Calu3 (cell line): ENCODE results near the gene NCAN. TPM values are rescaled to one million over a fixed set of nuclear protein-coding genes. Genes with fewer than 3 reads are reported as not detected.

Experiments used
- BruUV-seq: library from RNA; stranded (reverse); fragments of 400-500 nt; replicated peaks from 2 replicates; lab custom pipeline; 2021; lab: Mats Ljungman, UMichigan
- CTCF ChIA-PET: fragments of 300-600 bp; sonication (Branson Sonifier 250); formaldehyde crosslinking; loops from one replicate; lab custom pipeline; 2022; ENCODE audit warnings: antibody characterized with exemption; lab: Charles Lee
- DNase-seq: peaks from one replicate; pipeline ENCODE4 v3.0.0; 2022
- H3K27ac Mint-ChIP-seq: one replicate; pipeline ENCODE4 v1.8.0; 2022; ENCODE audit warnings: mixed read lengths; ENCODE audit not compliant: unreplicated experiment
- H3K27me3 Mint-ChIP-seq: one replicate; pipeline ENCODE4 v1.8.0; 2022; ENCODE audit warnings: mixed read lengths; ENCODE audit not compliant: unreplicated experiment
- H3K36me3 Mint-ChIP-seq: one replicate; pipeline ENCODE4 v1.8.0; 2022; ENCODE audit warnings: mild to moderate bottlenecking, moderate library complexity, mixed read lengths; ENCODE audit not compliant: insufficient read depth, unreplicated experiment
- H3K4me1 Mint-ChIP-seq: one replicate; pipeline ENCODE4 v1.8.0; 2022; ENCODE audit warnings: mild to moderate bottlenecking, low read depth, mixed read lengths; ENCODE audit not compliant: unreplicated experiment
- H3K4me3 Mint-ChIP-seq: one replicate; pipeline ENCODE4 v1.8.0; 2022; ENCODE audit warnings: mild to moderate bottlenecking, low read depth, moderate library complexity, mixed read lengths; ENCODE audit not compliant: unreplicated experiment
- H3K9me3 Mint-ChIP-seq: one replicate; pipeline ENCODE4 v1.8.0; 2022; ENCODE audit warnings: low read depth, mixed read lengths; ENCODE audit not compliant: unreplicated experiment
- intact Hi-C: fragments of 100-400 bp; cut with micrococcal nuclease; formaldehyde crosslinking; loops from one replicate; pipeline ENCODE4 v1.10.0; 2022; ENCODE audit not compliant: unreplicated experiment
- total RNA-seq: library from RNA; stranded (reverse); gene quantifications from 2 replicates; pipeline ENCODE4 v1.2.3, GENCODE V29; 2022
- TF ChIP-seq, protein P1 (sequence below): fragments of 200-600 bp; IDR thresholded peaks from one replicate; pipeline ENCODE4 v1.8.0; 2022; ENCODE audit warnings: antibody characterized with exemption; ENCODE audit not compliant: unreplicated experiment

The NCAN gene
- total RNA-seq, 1 experiment from 2014 or later, result not detected

GRCh38 chr19:19292607-19293006, 80.8 kb downstream of the NCAN start:
- H3K9me3 Mint-ChIP-seq, result no peaks in the 10 kb centered on the region
- H3K4me1 Mint-ChIP-seq, result no peaks in the 10 kb centered on the region
- BruUV-seq, result no TSS peak
- no peak overlapping the region for H3K4me3 Mint-ChIP-seq
- TF ChIP-seq, protein P1, sequence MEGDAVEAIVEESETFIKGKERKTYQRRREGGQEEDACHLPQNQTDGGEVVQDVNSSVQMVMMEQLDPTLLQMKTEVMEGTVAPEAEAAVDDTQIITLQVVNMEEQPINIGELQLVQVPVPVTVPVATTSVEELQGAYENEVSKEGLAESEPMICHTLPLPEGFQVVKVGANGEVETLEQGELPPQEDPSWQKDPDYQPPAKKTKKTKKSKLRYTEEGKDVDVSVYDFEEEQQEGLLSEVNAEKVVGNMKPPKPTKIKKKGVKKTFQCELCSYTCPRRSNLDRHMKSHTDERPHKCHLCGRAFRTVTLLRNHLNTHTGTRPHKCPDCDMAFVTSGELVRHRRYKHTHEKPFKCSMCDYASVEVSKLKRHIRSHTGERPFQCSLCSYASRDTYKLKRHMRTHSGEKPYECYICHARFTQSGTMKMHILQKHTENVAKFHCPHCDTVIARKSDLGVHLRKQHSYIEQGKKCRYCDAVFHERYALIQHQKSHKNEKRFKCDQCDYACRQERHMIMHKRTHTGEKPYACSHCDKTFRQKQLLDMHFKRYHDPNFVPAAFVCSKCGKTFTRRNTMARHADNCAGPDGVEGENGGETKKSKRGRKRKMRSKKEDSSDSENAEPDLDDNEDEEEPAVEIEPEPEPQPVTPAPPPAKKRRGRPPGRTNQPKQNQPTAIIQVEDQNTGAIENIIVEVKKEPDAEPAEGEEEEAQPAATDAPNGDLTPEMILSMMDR, result no peak
- H3K27me3 Mint-ChIP-seq, result no peaks in the 10 kb centered on the region
- peaks cover 18% of the 10 kb centered on the region for H3K36me3 Mint-ChIP-seq
- DNase-seq, result no peak
- no peak overlapping the region for H3K27ac Mint-ChIP-seq
- intact Hi-C loops, result no loop called here
- CTCF ChIA-PET, result no interaction called here

DNA sequence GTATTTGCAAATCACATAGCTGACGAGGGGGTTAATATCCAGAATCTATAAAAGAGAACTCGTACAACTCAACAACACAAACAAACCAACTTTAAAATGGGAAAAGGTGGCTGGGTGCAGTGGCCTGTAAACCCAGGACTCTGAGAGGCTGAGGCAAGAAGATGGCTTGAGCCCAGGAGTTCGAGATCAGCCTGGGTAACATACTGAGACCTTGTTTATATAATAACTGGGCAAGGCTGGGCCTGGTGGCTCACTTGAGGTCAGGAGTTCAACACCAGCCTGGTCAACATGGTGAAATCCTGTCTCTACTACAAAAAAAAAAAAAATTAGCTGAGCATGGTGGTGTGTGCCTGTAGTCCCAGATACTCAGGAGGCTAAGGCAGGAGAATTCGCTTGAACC, 83.2 kb downstream of the NCAN start:
- CTCF ChIA-PET, result no interaction called here
- H3K4me3 Mint-ChIP-seq, result no peak overlapping the region
- no peak for DNase-seq
- H3K27me3 Mint-ChIP-seq, result no peaks in the 10 kb centered on the region
- H3K9me3 Mint-ChIP-seq, result no peaks in the 10 kb centered on the region
- TF ChIP-seq, protein P1, result no peak
- H3K36me3 Mint-ChIP-seq, result peaks cover 21% of the 10 kb centered on the region
- H3K4me1 Mint-ChIP-seq, result no peaks in the 10 kb centered on the region
- H3K27ac Mint-ChIP-seq, result no peak overlapping the region
- intact Hi-C loops, result no loop called here
- no TSS peak for BruUV-seq

DNA sequence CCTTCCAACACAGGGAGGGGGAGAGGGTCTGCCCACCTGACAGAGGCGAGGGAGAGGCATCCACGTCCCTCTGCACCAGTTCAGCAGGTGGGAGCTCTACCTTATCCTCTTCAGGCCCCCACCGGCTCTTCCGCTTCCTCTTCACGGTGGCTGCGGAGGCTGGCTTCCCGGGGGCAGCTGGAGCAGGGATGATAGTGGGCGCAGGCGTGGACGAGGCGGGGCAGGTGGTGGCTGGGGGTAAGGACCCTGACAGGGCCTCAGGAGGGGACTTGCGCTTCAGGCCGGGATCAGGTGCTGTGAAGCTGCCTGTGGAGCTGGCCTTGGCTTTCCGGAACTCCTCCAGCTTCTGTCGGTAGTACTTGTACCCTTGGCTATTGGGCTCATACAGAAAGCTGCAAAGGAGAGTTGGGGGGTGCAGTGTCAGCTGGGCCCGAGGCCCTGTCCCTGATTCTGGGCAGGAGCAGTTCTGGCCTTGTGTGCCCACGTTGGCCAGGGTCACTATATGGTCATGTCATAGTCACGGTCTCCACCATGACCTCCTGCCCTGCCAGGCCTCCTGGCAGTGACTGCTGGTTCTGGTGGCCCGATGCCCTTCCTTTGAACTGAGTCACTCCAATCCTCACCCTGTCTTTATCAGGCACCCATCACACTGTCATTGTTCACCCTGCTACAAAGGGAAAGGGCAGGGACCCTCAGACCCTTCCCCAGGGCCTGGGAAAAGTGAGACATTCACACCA, 85.4 kb downstream of the NCAN start:
- no peaks in the 10 kb centered on the region for H3K27me3 Mint-ChIP-seq
- no peak for DNase-seq
- H3K9me3 Mint-ChIP-seq, result no peaks in the 10 kb centered on the region
- H3K27ac Mint-ChIP-seq, result no peak overlapping the region
- TF ChIP-seq, protein P1, result no peak
- peaks cover 21% of the 10 kb centered on the region for H3K36me3 Mint-ChIP-seq
- H3K4me3 Mint-ChIP-seq, result no peak overlapping the region
- H3K4me1 Mint-ChIP-seq, result no peaks in the 10 kb centered on the region
- CTCF ChIA-PET, result no interaction called here
- intact Hi-C loops, result no loop called here
- no TSS peak for BruUV-seq

DNA sequence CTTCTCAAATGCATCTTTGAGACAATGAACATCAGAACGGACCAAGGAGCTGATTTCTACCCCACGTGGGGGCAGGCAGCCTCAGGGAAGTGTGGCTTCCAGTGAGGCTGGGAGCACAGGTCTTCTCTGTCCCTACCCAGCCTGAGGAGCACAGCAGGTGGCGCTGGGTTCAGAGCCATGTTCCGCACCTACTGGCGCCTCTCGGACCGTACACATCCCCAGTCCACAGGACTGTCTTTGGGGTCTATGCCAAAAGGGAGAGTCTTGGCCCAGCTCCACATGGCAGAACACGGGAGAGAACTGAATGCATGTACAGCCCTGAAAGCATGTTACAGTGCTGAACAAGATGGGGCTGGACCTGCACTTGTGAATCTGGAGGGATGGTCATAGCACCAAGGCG, 86.0 kb downstream of the NCAN start:
- Mint-ChIP-seq H3K27ac (no peak overlapping the region), H3K9me3 (no peaks in the 10 kb centered on the region), H3K4me3 (no peak overlapping the region), H3K4me1 (no peaks in the 10 kb centered on the region), H3K27me3 (no peaks in the 10 kb centered on the region), H3K36me3 (peaks cover 16% of the 10 kb centered on the region)
- intact Hi-C loops, result no loop called here
- TF ChIP-seq, protein P1, result no peak
- BruUV-seq, result no TSS peak
- DNase-seq, result no peak
- CTCF ChIA-PET, result no interaction called here
